Loucy (cell line): Measurements from ENCODE around the gene TCF19.
"Not testable (repeated sequence)": the region's sequence is repeated elsewhere in the genome, so short reads cannot be mapped to it uniquely, and the experiment has no call there.

ENCODE experiments used
- EZH2phosphoT487 ChIP-seq: fragments of 200-600 bp; IDR thresholded peaks from 2 replicates; pipeline ENCODE4 v1.6.1; 2018; ENCODE audit warnings: antibody characterized with exemption, mild to moderate bottlenecking, moderate library complexity, borderline replicate concordance
- TF ChIP-seq, protein P1 (sequence below): fragments of 200-600 bp; sonication (generic); conservative IDR thresholded peaks from 2 replicates; pipeline ENCODE4 v1.5.1; 2014; ENCODE audit warnings: mild to moderate bottlenecking, antibody characterized with exemption, low read length

DNA sequence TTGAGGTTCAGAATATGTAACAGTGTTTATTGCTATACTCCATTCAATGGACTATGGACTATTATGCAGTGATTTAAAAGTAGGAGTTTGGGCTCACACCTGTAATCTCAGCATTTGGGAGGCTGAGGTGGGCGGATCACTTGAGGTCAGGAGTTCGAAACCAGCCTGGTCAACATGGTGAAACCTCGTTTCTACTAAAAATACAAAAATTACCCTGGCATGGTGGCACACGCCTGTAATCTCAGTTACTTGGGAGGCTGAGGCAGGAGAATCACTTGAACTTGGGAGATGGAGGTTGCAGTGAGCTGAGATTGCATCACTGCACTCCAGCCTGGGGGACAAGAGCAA, 40.7 kb downstream of the TCF19 start:
- TF ChIP-seq, protein P1, sequence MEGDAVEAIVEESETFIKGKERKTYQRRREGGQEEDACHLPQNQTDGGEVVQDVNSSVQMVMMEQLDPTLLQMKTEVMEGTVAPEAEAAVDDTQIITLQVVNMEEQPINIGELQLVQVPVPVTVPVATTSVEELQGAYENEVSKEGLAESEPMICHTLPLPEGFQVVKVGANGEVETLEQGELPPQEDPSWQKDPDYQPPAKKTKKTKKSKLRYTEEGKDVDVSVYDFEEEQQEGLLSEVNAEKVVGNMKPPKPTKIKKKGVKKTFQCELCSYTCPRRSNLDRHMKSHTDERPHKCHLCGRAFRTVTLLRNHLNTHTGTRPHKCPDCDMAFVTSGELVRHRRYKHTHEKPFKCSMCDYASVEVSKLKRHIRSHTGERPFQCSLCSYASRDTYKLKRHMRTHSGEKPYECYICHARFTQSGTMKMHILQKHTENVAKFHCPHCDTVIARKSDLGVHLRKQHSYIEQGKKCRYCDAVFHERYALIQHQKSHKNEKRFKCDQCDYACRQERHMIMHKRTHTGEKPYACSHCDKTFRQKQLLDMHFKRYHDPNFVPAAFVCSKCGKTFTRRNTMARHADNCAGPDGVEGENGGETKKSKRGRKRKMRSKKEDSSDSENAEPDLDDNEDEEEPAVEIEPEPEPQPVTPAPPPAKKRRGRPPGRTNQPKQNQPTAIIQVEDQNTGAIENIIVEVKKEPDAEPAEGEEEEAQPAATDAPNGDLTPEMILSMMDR, result not testable (repeated sequence)
- not testable (repeated sequence) for TF ChIP-seq EZH2phosphoT487
